Hepatocyte (in vitro differentiated cells): ENCODE results near the gene NANOGP8.

Source experiments
- EZH2phosphoT487 ChIP-seq: fragments of 200-600 bp; sonication (generic); IDR thresholded peaks from one replicate; pipeline ENCODE4 v1.6.1; 2018; ENCODE audit warnings: antibody characterized with exemption, mild to moderate bottlenecking, low read depth, moderate library complexity; ENCODE audit not compliant: unreplicated experiment, severe bottlenecking
- TF ChIP-seq, protein P1 (sequence below): fragments of 200-600 bp; sonication (generic); IDR thresholded peaks from 2 replicates; pipeline ENCODE4 v1.5.1; 2016; ENCODE audit warnings: antibody characterized with exemption, mild to moderate bottlenecking; ENCODE audit not compliant: poor library complexity

DNA sequence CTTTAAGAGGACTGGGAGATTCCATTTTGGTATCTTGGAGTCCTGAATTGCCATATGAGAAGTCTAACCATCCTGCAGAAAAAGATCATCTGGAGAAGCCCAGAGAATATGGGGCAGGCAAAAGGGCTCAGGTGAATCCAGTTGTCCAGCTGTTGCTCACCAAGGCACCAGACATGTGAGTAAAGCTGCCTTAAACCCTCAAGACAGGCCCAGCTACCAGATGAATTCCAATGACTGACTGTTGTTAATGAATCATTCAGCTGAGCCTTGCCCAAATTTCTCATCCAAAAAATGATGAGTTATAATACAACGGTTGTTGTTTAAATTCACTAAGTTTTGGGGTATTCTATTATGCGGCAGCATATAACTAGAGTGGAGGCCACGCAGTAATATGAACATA lies 22.0 kb upstream of the NANOGP8 start:
- no peak for TF ChIP-seq EZH2phosphoT487
- TF ChIP-seq, protein P1, sequence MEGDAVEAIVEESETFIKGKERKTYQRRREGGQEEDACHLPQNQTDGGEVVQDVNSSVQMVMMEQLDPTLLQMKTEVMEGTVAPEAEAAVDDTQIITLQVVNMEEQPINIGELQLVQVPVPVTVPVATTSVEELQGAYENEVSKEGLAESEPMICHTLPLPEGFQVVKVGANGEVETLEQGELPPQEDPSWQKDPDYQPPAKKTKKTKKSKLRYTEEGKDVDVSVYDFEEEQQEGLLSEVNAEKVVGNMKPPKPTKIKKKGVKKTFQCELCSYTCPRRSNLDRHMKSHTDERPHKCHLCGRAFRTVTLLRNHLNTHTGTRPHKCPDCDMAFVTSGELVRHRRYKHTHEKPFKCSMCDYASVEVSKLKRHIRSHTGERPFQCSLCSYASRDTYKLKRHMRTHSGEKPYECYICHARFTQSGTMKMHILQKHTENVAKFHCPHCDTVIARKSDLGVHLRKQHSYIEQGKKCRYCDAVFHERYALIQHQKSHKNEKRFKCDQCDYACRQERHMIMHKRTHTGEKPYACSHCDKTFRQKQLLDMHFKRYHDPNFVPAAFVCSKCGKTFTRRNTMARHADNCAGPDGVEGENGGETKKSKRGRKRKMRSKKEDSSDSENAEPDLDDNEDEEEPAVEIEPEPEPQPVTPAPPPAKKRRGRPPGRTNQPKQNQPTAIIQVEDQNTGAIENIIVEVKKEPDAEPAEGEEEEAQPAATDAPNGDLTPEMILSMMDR: no peak
